ENCODE results near the gene PPP2R2B. TPM values are rescaled to one million over a fixed set of nuclear protein-coding genes. Genes with fewer than 3 reads are reported as not detected.

The PPP2R2B gene
- total RNA-seq, 1 experiment from 2014 or later = 20.3 TPM

GRCh38 chr5:146630472-146630871 lies 248.1 kb downstream of the PPP2R2B start:
- DNase-seq (ENCODE audit: low spot score) (no peak), ATAC-seq (no peak)
- H3K36me3 Mint-ChIP-seq = peaks cover 14% of the 10 kb centered on the region
- peaks cover 13% of the 10 kb centered on the region for H3K9me3 Mint-ChIP-seq
- H3K27ac Mint-ChIP-seq = no peak overlapping the region
- ChIA-PET CTCF (no interaction called here), POLR2A (no interaction called here)
- H3K4me1 Mint-ChIP-seq = peaks cover 4% of the 10 kb centered on the region
- TF ChIP-seq ZNF532 (CRISPR knock-in tag; IDR thresholded peaks at IDR 0.05; ENCODE audit: borderline replicate concordance) (no peak), ZNF671 (CRISPR knock-in tag; IDR thresholded peaks at IDR 0.05) (no peak), MYBL2 (CRISPR knock-in tag; IDR thresholded peaks at IDR 0.05) (no peak)
- no peak overlapping the region for H3K4me3 Mint-ChIP-seq
- H3K27me3 Mint-ChIP-seq (ENCODE audit: low read depth) = no peaks in the 10 kb centered on the region

- Mint-ChIP-seq H3K36me3 (peaks cover 16% of the 10 kb centered on the region), H3K27ac (no peak overlapping the region), H3K27me3 (ENCODE audit: low read depth) (no peaks in the 10 kb centered on the region), H3K4me3 (no peak overlapping the region), H3K4me1 (peaks cover 12% of the 10 kb centered on the region), H3K9me3 (peaks cover 17% of the 10 kb centered on the region)
- DNase-seq (ENCODE audit: low spot score) = no peak
- ATAC-seq = no peak
- POLR2A ChIA-PET = no interaction called here
- CTCF ChIA-PET = no interaction called here
- TF ChIP-seq TP53 (CRISPR knock-in tag; IDR thresholded peaks at IDR 0.05) (no peak), ZMAT4 (CRISPR knock-in tag; IDR thresholded peaks at IDR 0.05) (no peak), RELA (CRISPR knock-in tag; IDR thresholded peaks at IDR 0.05; ENCODE audit: borderline replicate concordance) (no peak), ZNF219 (CRISPR knock-in tag; IDR thresholded peaks at IDR 0.05; ENCODE audit: borderline replicate concordance) (no peak), CBFB (CRISPR knock-in tag; IDR thresholded peaks at IDR 0.05; ENCODE audit: low read depth) (no peak), ZSCAN18 (CRISPR knock-in tag; IDR thresholded peaks at IDR 0.05) (no peak), NFYB (CRISPR knock-in tag; conservative IDR thresholded peaks at IDR 0.05; ENCODE audit: low read depth) (no peak), PREB (CRISPR knock-in tag; IDR thresholded peaks at IDR 0.05; ENCODE audit: borderline replicate concordance) (no peak), FOXP4 (CRISPR knock-in tag; IDR thresholded peaks at IDR 0.05) (no peak), ZNF671 (CRISPR knock-in tag; IDR thresholded peaks at IDR 0.05) (no peak), MLX (CRISPR knock-in tag; IDR thresholded peaks at IDR 0.05) (no peak), NFATC4 (CRISPR knock-in tag; IDR thresholded peaks at IDR 0.05) (no peak), MYBL2 (CRISPR knock-in tag; IDR thresholded peaks at IDR 0.05) (no peak), FOXP1 (CRISPR knock-in tag; IDR thresholded peaks at IDR 0.05; ENCODE audit: borderline replicate concordance) (no peak), PRDM15 (CRISPR knock-in tag; IDR thresholded peaks at IDR 0.05) (no peak)
Observed at GRCh38 chr5:146628950-146629349, 249.6 kb downstream of the PPP2R2B start.
